ENCODE results near the gene PTMS.

DNA sequence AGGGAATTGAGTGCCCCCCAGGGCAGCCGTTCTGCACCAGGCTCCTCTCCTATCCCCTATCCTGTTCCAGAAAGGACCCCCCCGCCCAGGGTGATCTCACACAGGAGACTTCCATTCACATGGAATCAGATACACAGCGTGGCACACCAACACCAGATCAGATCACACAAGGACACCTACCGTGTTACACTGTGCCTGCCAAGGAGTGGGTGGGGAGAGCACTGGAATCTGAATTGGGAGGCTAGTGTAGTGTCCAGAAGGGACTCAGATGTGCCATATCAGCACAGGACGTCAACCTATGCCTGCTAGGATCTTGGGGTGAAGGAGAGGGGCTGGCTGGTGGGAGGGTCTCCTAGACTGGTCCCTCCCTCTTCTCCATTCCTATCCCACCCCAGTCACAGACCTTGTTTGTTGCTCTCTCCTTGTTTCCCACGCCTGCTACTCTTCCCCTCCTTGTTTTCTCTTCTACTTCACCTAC, 2.3 kb downstream of the PTMS start:
- TF ChIP-seq, protein P1, sequence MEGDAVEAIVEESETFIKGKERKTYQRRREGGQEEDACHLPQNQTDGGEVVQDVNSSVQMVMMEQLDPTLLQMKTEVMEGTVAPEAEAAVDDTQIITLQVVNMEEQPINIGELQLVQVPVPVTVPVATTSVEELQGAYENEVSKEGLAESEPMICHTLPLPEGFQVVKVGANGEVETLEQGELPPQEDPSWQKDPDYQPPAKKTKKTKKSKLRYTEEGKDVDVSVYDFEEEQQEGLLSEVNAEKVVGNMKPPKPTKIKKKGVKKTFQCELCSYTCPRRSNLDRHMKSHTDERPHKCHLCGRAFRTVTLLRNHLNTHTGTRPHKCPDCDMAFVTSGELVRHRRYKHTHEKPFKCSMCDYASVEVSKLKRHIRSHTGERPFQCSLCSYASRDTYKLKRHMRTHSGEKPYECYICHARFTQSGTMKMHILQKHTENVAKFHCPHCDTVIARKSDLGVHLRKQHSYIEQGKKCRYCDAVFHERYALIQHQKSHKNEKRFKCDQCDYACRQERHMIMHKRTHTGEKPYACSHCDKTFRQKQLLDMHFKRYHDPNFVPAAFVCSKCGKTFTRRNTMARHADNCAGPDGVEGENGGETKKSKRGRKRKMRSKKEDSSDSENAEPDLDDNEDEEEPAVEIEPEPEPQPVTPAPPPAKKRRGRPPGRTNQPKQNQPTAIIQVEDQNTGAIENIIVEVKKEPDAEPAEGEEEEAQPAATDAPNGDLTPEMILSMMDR (conservative IDR thresholded peaks at IDR 0.05): no peak
- no peak for TF ChIP-seq EZH2 (IDR thresholded peaks at IDR 0.05; ENCODE audit: low read depth)

Measured in PC-9 (cell line).